Neuronal stem cell (in vitro differentiated cells): ENCODE data around the gene CXCR3.

Source experiments
- DNase-seq: peaks from one replicate; pipeline ENCODE4 v3.0.0-alpha.2; 2013; ENCODE audit warnings: low spot score
- H2AFZ ChIP-seq: one replicate; pipeline ENCODE4 v1.6.1; 2013; ENCODE audit warnings: mild to moderate bottlenecking, low read length, inconsistent platforms
- H2AK5ac ChIP-seq: 2 replicates; pipeline ENCODE4 v1.6.1; 2013; ENCODE audit warnings: low read depth, mild to moderate bottlenecking, inconsistent platforms, low read length, moderate library complexity, mixed read lengths
- H2BK120ac ChIP-seq: 2 replicates; pipeline ENCODE4 v1.6.1; 2013; ENCODE audit warnings: low read depth, mild to moderate bottlenecking, inconsistent platforms, low read length, moderate library complexity, mixed read lengths
- H2BK12ac ChIP-seq: one replicate; pipeline ENCODE4 v1.6.1; 2013; ENCODE audit warnings: low read length, inconsistent platforms
- H2BK15ac ChIP-seq: 2 replicates; pipeline ENCODE4 v1.6.1; 2013; ENCODE audit warnings: mild to moderate bottlenecking, low read length, inconsistent platforms, mixed read lengths
- H2BK5ac ChIP-seq: one replicate; pipeline ENCODE4 v1.6.1; 2013; ENCODE audit warnings: inconsistent platforms, mild to moderate bottlenecking, low read length, moderate library complexity
- H3K14ac ChIP-seq: one replicate; pipeline ENCODE4 v1.6.1; 2013; ENCODE audit warnings: low read length, inconsistent platforms
- H3K18ac ChIP-seq: 2 replicates; pipeline ENCODE4 v1.6.1; 2013; ENCODE audit warnings: low read length, inconsistent platforms
- H3K23ac ChIP-seq: 2 replicates; pipeline ENCODE4 v1.6.1; 2013; ENCODE audit warnings: low read depth, mild to moderate bottlenecking, mixed read lengths, low read length, inconsistent platforms; ENCODE audit not compliant: poor library complexity
- H3K27ac ChIP-seq: replicated peaks from 3 replicates; pipeline ENCODE4 v1.5.1; 2013; ENCODE audit warnings: low read length, inconsistent platforms
- H3K27me3 ChIP-seq, 3 experiments: 2 replicates each; pipeline ENCODE4 v1.6.1; 2013; ENCODE audit warnings: low read length in 3 of 3, mild to moderate bottlenecking in 2 of 3, inconsistent platforms in 1 of 3, low read depth in 1 of 3, mixed read lengths in 1 of 3, moderate library complexity in 1 of 3; ENCODE audit not compliant: control insufficient read depth in 3 of 3, insufficient read depth in 3 of 3
- H3K36me3 ChIP-seq, 2 donors: replicated peaks in 1 of 2; 2 replicates each; pipeline ENCODE4 v1.6.1; 2013; ENCODE audit warnings: low read length in 2 of 2; ENCODE audit not compliant: control insufficient read depth in 2 of 2, insufficient read depth in 2 of 2
- H3K4ac ChIP-seq: 2 replicates; pipeline ENCODE4 v1.6.1; 2013; ENCODE audit warnings: inconsistent platforms, mild to moderate bottlenecking, low read length, moderate library complexity
- H3K4me1 ChIP-seq, 2 donors: 1 replicate in 1 of 2; 2 replicates in 1 of 2; pipeline ENCODE4 v1.6.1; 2013; ENCODE audit warnings: low read length in 2 of 2, low read depth in 1 of 2; ENCODE audit not compliant: control insufficient read depth in 2 of 2, insufficient read depth in 1 of 2
- H3K4me2 ChIP-seq: one replicate; pipeline ENCODE4 v1.6.1; 2013; ENCODE audit warnings: mild to moderate bottlenecking, low read length, inconsistent platforms; ENCODE audit not compliant: insufficient read depth, poor library complexity, severe bottlenecking
- H3K4me3 ChIP-seq, 2 donors: 2 replicates each; pipeline ENCODE4 v1.5.1; 2013; ENCODE audit warnings: low read length in 2 of 2, mild to moderate bottlenecking in 2 of 2, inconsistent platforms in 1 of 2, moderate library complexity in 1 of 2
- H3K79me1 ChIP-seq: one replicate; pipeline ENCODE4 v1.6.1; 2013; ENCODE audit warnings: low read depth, mild to moderate bottlenecking, inconsistent platforms, low read length, moderate library complexity
- H3K9ac ChIP-seq: one replicate; pipeline ENCODE4 v1.6.1; 2013; ENCODE audit warnings: mild to moderate bottlenecking, low read depth, low read length, inconsistent platforms; ENCODE audit not compliant: poor library complexity
- H3K9me3 ChIP-seq, 2 donors: replicated peaks in 1 of 2; 2 replicates each; pipeline versions ENCODE3 to v1.6.1; 2013; ENCODE audit warnings: low read length in 2 of 2, mild to moderate bottlenecking in 2 of 2, inconsistent platforms in 1 of 2, low read depth in 1 of 2, mixed read lengths in 1 of 2, moderate library complexity in 1 of 2; ENCODE audit not compliant: control insufficient read depth in 2 of 2, insufficient read depth in 1 of 2
- H4K8ac ChIP-seq: one replicate; pipeline ENCODE4 v1.6.1; 2013; ENCODE audit warnings: low read depth, mild to moderate bottlenecking, inconsistent platforms, low read length, moderate library complexity
- H4K91ac ChIP-seq: one replicate; pipeline ENCODE4 v1.6.1; 2013; ENCODE audit warnings: low read length, low read depth, mild to moderate bottlenecking, inconsistent platforms; ENCODE audit not compliant: poor library complexity
- WGBS, 2 donors: extraction: QIAGEN DNeasy Blood & Tissue Kit; methylation state at CpG; one replicate each; pipeline ENCODE4 v1.1.7; 2013; ENCODE audit warnings: missing lambda C conversion rate in 2 of 2, mixed read lengths in 1 of 2; ENCODE audit not compliant: insufficient read length in 2 of 2, insufficient replicate concordance in 1 of 2; ENCODE audit errors: extremely low coverage in 2 of 2; 5-methylcytosine and 5-hydroxymethylcytosine counted together

Gene CXCR3

GRCh38 chrX:71617742-71618141, 569 bp downstream of the CXCR3 start:
- Histone ChIP-seq H3K4me3 (no peak overlapping the region), H3K9me3 (no peaks in the 10 kb centered on the region), H3K79me1 (no peaks in the 10 kb centered on the region), H3K4me1 (no peaks in the 10 kb centered on the region), H3K27me3 (peaks cover 0 to 7% (median 0%) of the 10 kb centered on the region in 3 experiments), H2AFZ (no peak overlapping the region), H2BK15ac (no peak overlapping the region), H3K36me3 (peaks cover 0 to under 1% of the 10 kb centered on the region in 2 donors), H3K27ac (no peak overlapping the region), H4K91ac (no peak overlapping the region), H2BK5ac (no peak overlapping the region), H4K8ac (no peak overlapping the region), H3K4me2 (no peak overlapping the region), H3K4ac (no peak overlapping the region), H3K23ac (no peak overlapping the region), H3K14ac (no peak overlapping the region), H3K18ac (no peak overlapping the region), H2BK120ac (no peak overlapping the region), H2AK5ac (no peak overlapping the region), H3K9ac (no peak overlapping the region), H2BK12ac (no peak overlapping the region)
- no CpG with 5 or more reads among the region's 8 CpGs for WGBS, 2 donors
- DNase-seq = no peak

- Histone ChIP-seq H2BK120ac (no peak overlapping the region), H2AK5ac (no peak overlapping the region), H3K79me1 (no peaks in the 10 kb centered on the region), H3K14ac (no peak overlapping the region), H4K8ac (no peak overlapping the region), H2AFZ (no peak overlapping the region), H3K4me1 (no peaks in the 10 kb centered on the region), H4K91ac (no peak overlapping the region), H3K27me3 (peaks cover 0 to 7% (median 0%) of the 10 kb centered on the region in 3 experiments), H3K23ac (no peak overlapping the region), H2BK5ac (no peak overlapping the region), H3K9me3 (no peaks in the 10 kb centered on the region), H3K36me3 (peaks cover 0 to 7% of the 10 kb centered on the region in 2 donors), H3K9ac (no peak overlapping the region), H3K4me2 (no peak overlapping the region), H3K18ac (no peak overlapping the region), H3K4ac (no peak overlapping the region), H2BK15ac (no peak overlapping the region), H3K27ac (no peak overlapping the region), H2BK12ac (no peak overlapping the region), H3K4me3 (no peak overlapping the region)
- no CpG with 5 or more reads among the region's 43 CpGs for WGBS, 2 donors
- DNase-seq = no peak
These were observed 1.4 kb downstream of the CXCR3 start for GRCh38 chrX:71616672-71617529.

- Histone ChIP-seq H4K91ac (no peak overlapping the region), H2BK12ac (no peak overlapping the region)
These were observed 2.4 kb downstream of the CXCR3 start for GRCh38 chrX:71615954-71616353.

DNA sequence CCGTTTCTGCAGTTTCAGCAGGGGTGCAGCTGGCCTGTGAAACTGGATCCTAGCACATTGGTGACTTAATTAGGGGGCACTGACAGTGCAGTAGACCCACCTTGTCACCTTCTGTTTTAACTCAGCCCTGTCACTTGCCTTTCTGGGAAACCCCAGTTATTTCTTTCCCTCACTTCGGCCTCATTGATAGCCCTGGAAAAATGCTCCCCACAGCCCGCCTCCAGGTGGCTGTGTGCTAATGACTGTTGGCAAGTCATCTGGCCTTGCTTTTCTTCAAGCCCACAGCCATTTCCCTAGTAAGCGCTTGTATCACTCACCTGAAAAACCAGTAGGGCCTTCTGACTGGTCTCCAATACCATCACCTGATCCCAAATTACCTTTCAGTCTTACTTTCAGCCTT, 3.3 kb downstream of the CXCR3 start:
- Histone ChIP-seq H2BK120ac (no peak overlapping the region), H3K4me3 (no peak overlapping the region), H4K8ac (no peak overlapping the region), H3K27ac (no peak overlapping the region), H3K23ac (no peak overlapping the region), H2BK15ac (no peak overlapping the region), H3K79me1 (no peaks in the 10 kb centered on the region), H3K9ac (no peak overlapping the region), H2AFZ (no peak overlapping the region), H2AK5ac (no peak overlapping the region), H3K14ac (no peak overlapping the region), H3K4me2 (no peak overlapping the region), H2BK5ac (no peak overlapping the region), H3K4ac (no peak overlapping the region), H4K91ac (no peak overlapping the region), H3K27me3 (peaks cover 0 to 7% (median 0%) of the 10 kb centered on the region in 3 experiments), H3K18ac (no peak overlapping the region), H3K36me3 (peaks cover 0 to 19% of the 10 kb centered on the region in 2 donors), H3K9me3 (no peaks in the 10 kb centered on the region), H3K4me1 (no peaks in the 10 kb centered on the region), H2BK12ac (no peak overlapping the region)
- DNase-seq = no peak
- WGBS, 2 donors = no CpG with 5 or more reads among the region's 4 CpGs

More at GRCh38 chrX:71615954-71616353, 2.4 kb downstream of the CXCR3 start:
- no peak overlapping the region for H2AK5ac ChIP-seq
- no peak overlapping the region for H3K4ac ChIP-seq
- H3K27ac ChIP-seq = no peak overlapping the region
- H3K4me3 ChIP-seq = no peak overlapping the region
- H2BK15ac ChIP-seq = no peak overlapping the region
- no peak overlapping the region for H3K4me2 ChIP-seq
- H3K36me3 ChIP-seq = peaks cover 0 to 14% of the 10 kb centered on the region in 2 donors
- no peak overlapping the region for H3K23ac ChIP-seq
- no peak overlapping the region for H2AFZ ChIP-seq
- H2BK5ac ChIP-seq = no peak overlapping the region
- H3K79me1 ChIP-seq = no peaks in the 10 kb centered on the region
- no peak overlapping the region for H2BK120ac ChIP-seq
- no peak for DNase-seq
- no peak overlapping the region for H3K14ac ChIP-seq
- no peak overlapping the region for H4K8ac ChIP-seq
- no peaks in the 10 kb centered on the region for H3K4me1 ChIP-seq
- H3K9me3 ChIP-seq = no peaks in the 10 kb centered on the region
- peaks cover 0 to 7% (median 0%) of the 10 kb centered on the region in 3 experiments for H3K27me3 ChIP-seq
- no peak overlapping the region for H3K9ac ChIP-seq
- no peak overlapping the region for H3K18ac ChIP-seq
- WGBS, 2 donors = no CpG with 5 or more reads among the region's 10 CpGs
